Measurements from ENCODE around the gene ELP1.

Gene ELP1

DNA sequence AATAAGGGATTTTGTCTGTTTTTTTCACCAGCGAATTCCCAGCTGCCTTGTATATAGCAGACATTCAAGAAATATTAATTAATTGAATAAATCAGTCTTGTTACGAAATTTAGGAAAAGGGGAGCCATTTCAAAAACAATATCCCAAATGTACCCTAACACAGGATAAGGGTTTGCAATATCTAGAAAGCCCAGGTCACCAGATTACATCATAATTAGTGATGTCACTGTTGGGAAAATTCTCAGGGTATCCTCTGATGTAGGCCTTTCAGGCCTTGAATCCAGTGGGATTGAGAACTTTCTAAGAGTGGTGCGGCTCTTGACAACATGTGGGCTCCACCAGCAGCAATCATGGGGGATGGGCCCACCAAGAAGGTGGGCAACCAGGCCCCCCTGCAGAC, 71.9 kb downstream of the ELP1 start, which contains the start of gene ACTL7A:
ACTL7A (plus strand) TSS at position 270 of the 400 bp plus-strand sequence; CDS start at position 327, 57 bp downstream.
- no peak for DNase-seq (ENCODE audit: low read depth)

DNA sequence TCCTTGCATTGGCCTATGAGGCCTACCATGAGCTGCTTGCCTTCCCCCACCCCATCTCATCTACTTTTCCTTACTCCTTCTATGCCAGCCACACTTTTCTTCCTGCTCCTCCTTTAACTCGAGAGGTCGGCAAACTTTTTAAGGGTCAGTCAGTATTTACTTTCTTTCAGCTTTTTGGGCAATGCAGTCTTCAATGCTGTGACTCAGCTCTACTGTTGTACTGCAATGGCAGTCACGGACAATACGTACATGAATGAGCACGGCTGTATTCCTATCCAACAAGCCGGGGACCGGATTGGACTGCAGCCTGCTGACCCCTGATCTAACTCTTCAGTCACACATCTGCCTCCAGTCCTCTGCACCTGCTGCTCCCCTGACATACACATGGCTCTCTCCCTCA, 72.5 kb downstream of the ELP1 start:
- DNase-seq (ENCODE audit: low read depth), result no peak
- H3K4me3 ChIP-seq (replicated peaks; ENCODE audit: low read depth, low read length), result no peak overlapping the region
- TF ChIP-seq, protein P1, sequence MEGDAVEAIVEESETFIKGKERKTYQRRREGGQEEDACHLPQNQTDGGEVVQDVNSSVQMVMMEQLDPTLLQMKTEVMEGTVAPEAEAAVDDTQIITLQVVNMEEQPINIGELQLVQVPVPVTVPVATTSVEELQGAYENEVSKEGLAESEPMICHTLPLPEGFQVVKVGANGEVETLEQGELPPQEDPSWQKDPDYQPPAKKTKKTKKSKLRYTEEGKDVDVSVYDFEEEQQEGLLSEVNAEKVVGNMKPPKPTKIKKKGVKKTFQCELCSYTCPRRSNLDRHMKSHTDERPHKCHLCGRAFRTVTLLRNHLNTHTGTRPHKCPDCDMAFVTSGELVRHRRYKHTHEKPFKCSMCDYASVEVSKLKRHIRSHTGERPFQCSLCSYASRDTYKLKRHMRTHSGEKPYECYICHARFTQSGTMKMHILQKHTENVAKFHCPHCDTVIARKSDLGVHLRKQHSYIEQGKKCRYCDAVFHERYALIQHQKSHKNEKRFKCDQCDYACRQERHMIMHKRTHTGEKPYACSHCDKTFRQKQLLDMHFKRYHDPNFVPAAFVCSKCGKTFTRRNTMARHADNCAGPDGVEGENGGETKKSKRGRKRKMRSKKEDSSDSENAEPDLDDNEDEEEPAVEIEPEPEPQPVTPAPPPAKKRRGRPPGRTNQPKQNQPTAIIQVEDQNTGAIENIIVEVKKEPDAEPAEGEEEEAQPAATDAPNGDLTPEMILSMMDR (IDR thresholded peaks at IDR 0.05; ENCODE audit: low read length, missing control alignments), result no peak

More for the DNA sequence above, 71.9 kb downstream of the ELP1 start, which contains the start of gene ACTL7A:
- no peak within 1 kb of the TSS for H3K4me3 ChIP-seq (replicated peaks; ENCODE audit: low read depth, low read length)
- TF ChIP-seq, protein P1 (IDR thresholded peaks at IDR 0.05; ENCODE audit: low read length, missing control alignments), result no peak

DNA sequence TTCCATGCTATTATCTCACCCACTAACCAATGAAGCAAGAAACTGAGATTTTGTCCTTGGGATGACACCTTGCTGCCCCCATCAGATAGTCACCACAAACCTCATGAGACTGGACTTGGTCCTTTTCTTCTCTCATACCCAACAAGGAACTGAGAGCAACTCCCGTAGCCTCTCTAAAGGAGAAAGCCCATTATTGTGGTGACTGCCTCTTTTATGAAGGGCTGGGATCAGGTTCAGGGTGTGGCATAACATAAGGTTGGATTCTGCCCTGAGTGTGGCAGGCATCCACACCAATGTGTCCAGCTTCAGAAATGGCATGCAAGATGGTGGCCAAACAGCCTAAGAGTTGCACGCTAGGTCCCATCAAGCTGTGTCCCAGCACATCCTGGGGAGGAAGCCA, 73.2 kb downstream of the ELP1 start:
- TF ChIP-seq, protein P1 (IDR thresholded peaks at IDR 0.05; ENCODE audit: low read length, missing control alignments), result no peak
- no peak overlapping the region for H3K4me3 ChIP-seq (replicated peaks; ENCODE audit: low read depth, low read length)
- no peak for DNase-seq (ENCODE audit: low read depth)

DNA sequence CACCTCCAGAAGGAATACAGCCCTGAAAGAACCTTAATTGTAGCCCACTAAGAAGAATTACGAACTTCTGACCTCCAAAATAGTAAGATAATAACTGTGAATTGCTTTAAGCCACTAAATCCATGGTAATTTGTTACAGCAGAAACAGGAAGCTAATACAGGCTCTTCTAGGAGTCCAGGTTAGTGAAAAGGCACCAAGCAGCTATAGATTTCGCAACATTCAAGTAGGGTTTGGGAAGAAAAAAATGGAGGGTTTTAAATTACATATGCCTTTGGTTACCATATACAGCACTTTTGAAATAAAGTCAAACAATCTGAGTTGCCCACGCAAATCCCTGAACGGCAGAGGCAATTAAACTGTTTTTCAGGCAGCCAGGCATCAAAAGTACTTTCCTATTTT, 73.6 kb downstream of the ELP1 start:
- TF ChIP-seq, protein P1 (IDR thresholded peaks at IDR 0.05; ENCODE audit: low read length, missing control alignments), result no peak
- no peak overlapping the region for H3K4me3 ChIP-seq (replicated peaks; ENCODE audit: low read depth, low read length)
- DNase-seq (ENCODE audit: low read depth), result no peak

DNA sequence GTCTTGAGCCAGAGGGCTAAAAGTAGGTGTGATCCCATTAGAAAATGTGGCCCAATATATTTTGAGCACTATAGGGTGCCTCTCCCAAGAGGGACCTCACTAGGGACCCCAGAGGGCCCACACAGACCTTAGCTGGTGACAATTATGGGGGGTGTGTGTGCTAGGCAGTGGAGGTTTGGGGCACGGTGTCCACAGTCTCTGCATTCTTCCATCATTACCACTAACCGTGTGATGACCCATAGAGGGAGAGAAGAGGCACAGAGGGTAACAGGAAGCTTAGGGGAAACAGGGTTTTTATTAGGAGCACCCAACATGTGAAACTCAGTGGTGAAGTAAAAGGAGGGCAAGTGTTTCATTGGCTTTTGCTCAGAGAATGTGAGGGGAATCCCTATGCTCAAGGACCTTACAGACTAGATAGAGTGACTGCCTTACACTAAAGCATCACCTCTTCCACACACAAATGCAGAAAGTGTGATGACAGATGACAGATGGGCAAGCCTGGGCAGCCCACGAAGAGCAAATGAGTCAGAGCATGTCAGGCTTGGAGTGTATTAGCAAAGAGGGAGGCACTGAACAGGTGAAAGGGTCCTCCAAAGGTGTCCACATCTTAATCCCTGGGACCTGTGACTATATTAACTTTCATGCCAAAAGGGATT, 74.3 kb downstream of the ELP1 start:
- H3K4me3 ChIP-seq (replicated peaks; ENCODE audit: low read depth, low read length), result no peak overlapping the region
- TF ChIP-seq, protein P1 (IDR thresholded peaks at IDR 0.05; ENCODE audit: low read length, missing control alignments), result no peak
- DNase-seq (ENCODE audit: low read depth), result no peak

DNA sequence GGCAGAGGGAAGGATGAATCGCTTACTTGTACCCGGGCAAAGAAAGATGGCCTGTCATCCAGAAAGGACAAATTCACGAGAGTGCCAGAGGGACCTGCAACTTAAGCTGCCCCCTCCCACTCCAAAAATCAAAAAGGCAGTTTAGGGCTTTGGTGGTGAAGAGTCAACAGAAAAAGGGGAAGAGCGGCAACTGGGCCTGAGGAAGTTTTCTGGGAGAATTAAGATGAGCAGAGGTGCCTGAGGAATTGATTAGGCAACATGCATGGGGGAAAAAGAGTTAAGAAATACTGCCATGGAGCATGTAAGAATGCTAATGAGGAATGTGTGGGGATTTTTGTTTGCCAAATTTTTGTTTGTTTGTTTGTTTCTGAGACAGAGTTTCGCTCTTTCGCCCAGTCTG, 76.4 kb downstream of the ELP1 start:
- no peak overlapping the region for H3K4me3 ChIP-seq (replicated peaks; ENCODE audit: low read depth, low read length)
- TF ChIP-seq, protein P1 (IDR thresholded peaks at IDR 0.05; ENCODE audit: low read length, missing control alignments), result no peak
- no peak for DNase-seq (ENCODE audit: low read depth)

DNA sequence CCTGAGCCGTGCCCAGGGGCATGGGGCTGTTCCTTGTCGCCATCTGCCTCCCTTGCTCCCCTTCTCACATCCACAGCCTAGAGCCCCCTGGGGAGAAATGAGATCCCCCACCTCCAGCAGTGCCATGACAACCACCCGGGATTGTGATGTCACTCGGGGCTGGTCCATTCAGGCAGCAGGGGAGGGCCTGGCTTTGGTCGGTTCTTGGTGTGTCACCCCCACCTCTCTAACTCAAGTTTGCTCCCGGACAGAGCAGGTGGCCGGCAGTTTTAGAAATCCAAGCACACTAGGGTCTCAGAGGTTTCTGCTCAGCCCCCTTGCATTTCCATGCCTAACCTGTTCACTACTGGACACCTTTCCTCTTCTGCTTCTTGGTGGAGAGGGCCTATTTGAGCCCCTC, 78.0 kb downstream of the ELP1 start, which contains the start of gene ACTL7B:
ACTL7B (minus strand) TSS at position 99 of the 400 bp plus-strand sequence; CDS start at position 43, 56 bp downstream.
- no peak for DNase-seq (ENCODE audit: low read depth)
- no peak within 1 kb of the TSS for H3K4me3 ChIP-seq (replicated peaks; ENCODE audit: low read depth, low read length)

More for the DNA sequence above, 78.0 kb downstream of the ELP1 start, which contains the start of gene ACTL7B:
- TF ChIP-seq, protein P1 (IDR thresholded peaks at IDR 0.05; ENCODE audit: low read length, missing control alignments), result no peak

Data from fibroblast of pulmonary artery (primary cell).